SU-DHL-6 (cell line): ENCODE results near the gene COL6A1.
"Not testable (repeated sequence)": the region's sequence is repeated elsewhere in the genome, so short reads cannot be mapped to it uniquely, and the experiment has no call there.

Experiments
- H2AFZ ChIP-seq: fragments of 200-600 bp; sonication (generic); 2 replicates; pipeline ENCODE4 v1.6.1; 2014; ENCODE audit warnings: low read depth, mild to moderate bottlenecking, moderate library complexity, mixed read lengths, antibody characterized with exemption, low read length; ENCODE audit not compliant: severe bottlenecking
- H3F3A ChIP-seq: fragments of 200-600 bp; shearing (Covaris generic); 2 replicates; pipeline ENCODE4 v1.6.0; 2016; ENCODE audit warnings: antibody characterized with exemption, mild to moderate bottlenecking; ENCODE audit not compliant: insufficient read depth
- H3K27ac ChIP-seq: fragments of 200-600 bp; sonication (generic); 2 replicates; pipeline ENCODE4 v1.5.1; 2016; ENCODE audit warnings: low read depth, mild to moderate bottlenecking, low read length, moderate library complexity, mixed read lengths
- H3K27me3 ChIP-seq: fragments of 200-600 bp; sonication (generic), shearing (Covaris generic); 2 replicates; pipeline ENCODE4 v1.6.0; 2014; ENCODE audit warnings: mild to moderate bottlenecking, low read length
- H3K36me3 ChIP-seq: fragments of 200-600 bp; sonication (generic); 2 replicates; pipeline ENCODE4 v1.6.1; 2014; ENCODE audit warnings: mild to moderate bottlenecking, low read length, mixed read lengths
- H3K4me2 ChIP-seq: fragments of 300-600, 200-600 bp; shearing (Covaris generic), sonication (generic); 2 replicates; pipeline ENCODE4 v1.6.0; 2014; ENCODE audit warnings: low read length, low read depth, mild to moderate bottlenecking; ENCODE audit not compliant: poor library complexity, severe bottlenecking
- H3K4me3 ChIP-seq: fragments of 200-600 bp; sonication (generic); 2 replicates; pipeline ENCODE4 v1.5.1; 2014; ENCODE audit warnings: antibody characterized with exemption, low read length, mild to moderate bottlenecking, mixed read lengths; ENCODE audit not compliant: insufficient read depth, poor library complexity, severe bottlenecking
- H3K79me2 ChIP-seq: fragments of 200-600 bp; sonication (generic); 2 replicates; pipeline ENCODE4 v1.6.1; 2014; ENCODE audit warnings: mild to moderate bottlenecking, low read length, moderate library complexity; ENCODE audit not compliant: insufficient read depth
- H3K9ac ChIP-seq: fragments of 200-600 bp; sonication (generic); 2 replicates; pipeline ENCODE4 v1.7.0; 2014; ENCODE audit warnings: mild to moderate bottlenecking, low read length
- H3K9me2 ChIP-seq: fragments of 200-600 bp; sonication (generic); replicated peaks from 2 replicates; pipeline ENCODE4 v1.6.1; 2014; ENCODE audit warnings: low read length; ENCODE audit not compliant: insufficient read depth
- H3K9me3 ChIP-seq: fragments of 200-600 bp; sonication (generic); 2 replicates; pipeline ENCODE4 v1.6.1; 2014; ENCODE audit warnings: low read length, mixed read lengths; ENCODE audit not compliant: insufficient read depth
- H4K20me1 ChIP-seq: fragments of 200-600 bp; sonication (generic); 2 replicates; pipeline ENCODE4 v1.6.1; 2014; ENCODE audit warnings: low read depth, mild to moderate bottlenecking, antibody characterized with exemption, low read length, moderate library complexity, mixed read lengths
- EZH2phosphoT487 ChIP-seq: fragments of 200-600 bp; sonication (generic), shearing (Covaris generic); conservative IDR thresholded peaks from 2 replicates; pipeline ENCODE4 v1.6.1; 2018; ENCODE audit warnings: mild to moderate bottlenecking, antibody characterized with exemption, low read length, moderate library complexity, mixed read lengths
- TF ChIP-seq, protein P1 (sequence below): fragments of 200-600 bp; sonication (generic); IDR thresholded peaks from one replicate; pipeline ENCODE4 v1.5.1; 2017; ENCODE audit warnings: antibody characterized with exemption, mild to moderate bottlenecking, low read length, moderate library complexity; ENCODE audit not compliant: insufficient read depth, poor library complexity, severe bottlenecking

COL6A1 gene

GRCh38 chr21:46005081-46005480, 23.5 kb downstream of the COL6A1 start:
- H3K9me3 ChIP-seq = no peaks in the 10 kb centered on the region
- H3K27ac ChIP-seq = no peak overlapping the region
- no peak for TF ChIP-seq EZH2phosphoT487
- TF ChIP-seq, protein P1, sequence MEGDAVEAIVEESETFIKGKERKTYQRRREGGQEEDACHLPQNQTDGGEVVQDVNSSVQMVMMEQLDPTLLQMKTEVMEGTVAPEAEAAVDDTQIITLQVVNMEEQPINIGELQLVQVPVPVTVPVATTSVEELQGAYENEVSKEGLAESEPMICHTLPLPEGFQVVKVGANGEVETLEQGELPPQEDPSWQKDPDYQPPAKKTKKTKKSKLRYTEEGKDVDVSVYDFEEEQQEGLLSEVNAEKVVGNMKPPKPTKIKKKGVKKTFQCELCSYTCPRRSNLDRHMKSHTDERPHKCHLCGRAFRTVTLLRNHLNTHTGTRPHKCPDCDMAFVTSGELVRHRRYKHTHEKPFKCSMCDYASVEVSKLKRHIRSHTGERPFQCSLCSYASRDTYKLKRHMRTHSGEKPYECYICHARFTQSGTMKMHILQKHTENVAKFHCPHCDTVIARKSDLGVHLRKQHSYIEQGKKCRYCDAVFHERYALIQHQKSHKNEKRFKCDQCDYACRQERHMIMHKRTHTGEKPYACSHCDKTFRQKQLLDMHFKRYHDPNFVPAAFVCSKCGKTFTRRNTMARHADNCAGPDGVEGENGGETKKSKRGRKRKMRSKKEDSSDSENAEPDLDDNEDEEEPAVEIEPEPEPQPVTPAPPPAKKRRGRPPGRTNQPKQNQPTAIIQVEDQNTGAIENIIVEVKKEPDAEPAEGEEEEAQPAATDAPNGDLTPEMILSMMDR = no peak
- no peaks in the 10 kb centered on the region for H3K79me2 ChIP-seq
- H3K4me3 ChIP-seq = no peak overlapping the region
- H3K36me3 ChIP-seq = no peaks in the 10 kb centered on the region
- H4K20me1 ChIP-seq = no peaks in the 10 kb centered on the region
- H3K9me2 ChIP-seq = no peaks in the 10 kb centered on the region
- H2AFZ ChIP-seq = no peak overlapping the region
- no peaks in the 10 kb centered on the region for H3F3A ChIP-seq
- H3K4me2 ChIP-seq = no peak overlapping the region
- no peaks in the 10 kb centered on the region for H3K27me3 ChIP-seq
- no peak overlapping the region for H3K9ac ChIP-seq

GRCh38 chr21:46005481-46005881, 23.9 kb downstream of the COL6A1 start:
- Histone ChIP-seq H3K36me3 (no peaks in the 10 kb centered on the region), H3K27ac (no peak overlapping the region), H3K9me3 (no peaks in the 10 kb centered on the region), H3K9me2 (no peaks in the 10 kb centered on the region), H2AFZ (no peak overlapping the region), H4K20me1 (no peaks in the 10 kb centered on the region), H3K27me3 (no peaks in the 10 kb centered on the region), H3F3A (no peaks in the 10 kb centered on the region), H3K4me3 (no peak overlapping the region), H3K4me2 (no peak overlapping the region), H3K79me2 (no peaks in the 10 kb centered on the region), H3K9ac (no peak overlapping the region)
- TF ChIP-seq, protein P1 = no peak
- TF ChIP-seq EZH2phosphoT487 = no peak

- H3K79me2 ChIP-seq, H3F3A ChIP-seq, H3K4me3 ChIP-seq, H4K20me1 ChIP-seq, H3K4me2 ChIP-seq, H3K36me3 ChIP-seq, H3K9ac ChIP-seq, H3K9me2 ChIP-seq, H3K27ac ChIP-seq, H2AFZ ChIP-seq, H3K27me3 ChIP-seq, H3K9me3 ChIP-seq: not testable (repeated sequence)
These were observed 24.4 kb downstream of the COL6A1 start for GRCh38 chr21:46005894-46006546.

DNA sequence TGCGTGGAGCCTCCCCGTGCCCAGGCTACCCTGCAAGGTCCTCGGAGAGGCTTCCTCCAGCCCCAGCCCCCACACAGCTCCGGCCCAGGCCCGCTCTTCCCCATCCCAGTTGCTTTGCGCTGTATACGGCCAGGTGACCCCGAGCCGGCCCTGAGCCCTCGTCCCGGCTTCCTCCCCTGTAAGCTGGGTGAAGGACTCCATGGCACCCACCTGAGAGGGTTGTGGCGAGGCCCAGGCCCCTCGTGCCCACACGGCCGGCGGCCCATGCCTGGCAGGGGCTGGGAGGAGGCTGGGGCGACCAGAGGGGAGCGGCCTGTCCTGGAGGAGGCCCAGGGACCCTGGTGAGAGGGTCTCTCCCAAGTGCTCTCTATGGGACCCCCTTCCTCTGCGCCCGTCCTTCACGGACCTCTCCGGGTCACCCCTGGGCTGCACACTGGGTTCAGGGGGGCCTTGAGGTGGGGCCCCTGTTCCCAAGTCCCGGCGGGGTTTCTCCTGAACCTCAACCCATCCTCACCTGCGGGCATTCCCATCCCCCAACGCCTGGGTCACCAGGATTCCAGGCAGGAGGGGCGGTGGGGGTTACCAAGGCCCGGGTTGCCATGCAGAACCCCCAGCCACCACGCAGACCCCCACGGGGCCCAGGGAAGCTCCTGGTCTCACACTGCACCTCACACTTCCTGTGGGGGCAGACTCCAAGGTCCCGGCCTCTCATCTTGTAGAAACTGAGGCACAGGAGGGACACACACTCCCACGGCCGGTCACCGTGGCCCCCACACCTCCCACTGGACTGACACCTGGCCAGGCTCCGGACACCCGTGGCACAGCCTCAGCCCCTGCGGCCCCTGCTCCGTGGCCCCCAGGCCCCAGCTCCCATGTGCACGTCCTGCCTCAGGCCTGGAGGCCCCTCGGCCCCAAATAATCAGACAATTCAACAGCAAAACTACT, 25.2 kb downstream of the COL6A1 start:
- Histone ChIP-seq H3K9me2 (no peaks in the 10 kb centered on the region), H3K9ac (no peak overlapping the region), H3K27me3 (no peaks in the 10 kb centered on the region), H2AFZ (no peak overlapping the region), H3K79me2 (no peaks in the 10 kb centered on the region), H3K4me3 (no peak overlapping the region), H4K20me1 (no peaks in the 10 kb centered on the region), H3K9me3 (no peaks in the 10 kb centered on the region), H3K36me3 (no peaks in the 10 kb centered on the region), H3K27ac (no peak overlapping the region), H3K4me2 (no peak overlapping the region), H3F3A (no peaks in the 10 kb centered on the region)
- TF ChIP-seq, protein P1 = no peak
- no peak for TF ChIP-seq EZH2phosphoT487
